IPS-NIHi11 (cell line): Measurements from ENCODE around the gene TAF4.

Experiments
- DNase-seq: peaks from one replicate; pipeline ENCODE4 v3.0.0; 2012; ENCODE audit warnings: mixed read lengths, low spot score

The TAF4 gene

DNA sequence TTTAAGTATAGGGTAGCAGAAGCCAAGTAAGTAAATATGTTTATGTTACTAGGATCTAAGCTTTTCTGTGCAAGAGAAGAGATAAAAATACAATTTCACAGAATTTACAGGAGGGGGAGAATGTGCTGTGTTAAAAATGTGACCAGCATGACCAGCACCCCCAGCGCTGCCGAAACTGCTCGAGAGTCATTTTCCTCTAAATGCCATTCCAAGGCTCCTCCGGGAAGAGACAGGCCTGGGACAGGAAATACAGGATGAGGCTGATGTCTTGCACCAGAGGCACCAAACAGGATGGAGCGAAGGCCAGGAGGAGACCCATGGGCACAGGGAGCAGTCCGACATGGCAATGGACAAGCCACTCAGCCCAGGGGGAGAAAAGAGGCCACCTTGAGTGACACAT is 21.1 kb downstream of the TAF4 start:
- no peak for DNase-seq

- DNase-seq: no peak
Observed at GRCh38 chr20:62043131-62043914, 22.4 kb downstream of the TAF4 start.

GRCh38 chr20:62042025-62042820 is 23.5 kb downstream of the TAF4 start:
- no peak for DNase-seq

GRCh38 chr20:62040933-62041332 is 24.7 kb downstream of the TAF4 start:
- DNase-seq: no peak

GRCh38 chr20:62040381-62040922 is 25.2 kb downstream of the TAF4 start:
- no peak for DNase-seq

- DNase-seq: no peak
Observed at GRCh38 chr20:62039738-62040137, 25.9 kb downstream of the TAF4 start.

GRCh38 chr20:62032609-62033368 is 32.9 kb downstream of the TAF4 start:
- no peak for DNase-seq

GRCh38 chr20:62031462-62032092 is 34.1 kb downstream of the TAF4 start:
- no peak for DNase-seq

DNA sequence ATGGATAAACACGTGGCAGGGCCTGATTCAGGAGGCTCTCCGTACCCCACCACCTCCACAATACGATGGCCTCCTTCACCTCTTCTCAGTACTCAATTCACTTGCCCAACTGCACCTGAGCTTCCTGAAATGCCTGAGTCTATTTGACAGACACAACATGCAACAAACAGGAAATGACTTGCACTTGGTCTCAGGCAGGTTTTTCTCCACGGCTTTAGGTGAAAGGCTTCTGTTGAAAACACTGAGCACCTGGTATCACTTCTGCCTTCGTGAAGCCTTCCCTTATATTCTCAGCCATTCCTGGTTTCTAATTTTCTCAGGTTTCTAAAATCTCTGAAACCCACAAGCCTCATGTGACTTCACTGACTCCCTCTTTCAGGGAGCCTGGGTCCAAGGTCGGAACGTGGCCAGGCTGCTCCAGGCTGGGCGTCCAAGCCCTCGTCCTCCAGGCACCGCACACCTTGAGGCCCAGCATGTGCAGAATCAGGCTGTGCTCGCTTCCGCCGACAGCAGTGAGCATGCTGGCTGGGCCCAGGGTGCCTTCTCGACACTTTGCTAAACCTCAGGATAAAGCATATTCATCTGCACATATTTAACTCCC is 34.7 kb downstream of the TAF4 start:
- DNase-seq: no peak

- no peak for DNase-seq
Observed at GRCh38 chr20:62030357-62030756, 35.3 kb downstream of the TAF4 start.

DNA sequence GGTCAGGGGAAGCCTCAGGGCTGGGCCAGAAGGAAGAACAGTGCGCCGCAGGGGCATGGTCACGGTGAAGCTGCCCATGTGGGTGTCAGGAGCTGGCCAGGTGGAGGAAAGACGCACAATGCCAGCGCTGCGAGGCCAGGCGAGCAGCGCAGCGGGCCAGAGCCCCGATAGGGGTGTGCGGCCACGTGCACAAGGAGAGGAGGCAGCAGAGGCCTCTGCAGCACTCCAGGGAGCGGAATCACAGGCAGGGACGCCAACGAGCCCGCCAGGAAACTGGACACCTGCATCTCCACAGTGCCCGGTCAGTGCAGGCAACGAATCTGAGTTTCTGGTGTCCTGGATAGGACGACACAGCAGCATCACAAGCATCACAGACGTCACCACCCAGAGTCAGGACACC is 35.7 kb downstream of the TAF4 start:
- no peak for DNase-seq

DNA sequence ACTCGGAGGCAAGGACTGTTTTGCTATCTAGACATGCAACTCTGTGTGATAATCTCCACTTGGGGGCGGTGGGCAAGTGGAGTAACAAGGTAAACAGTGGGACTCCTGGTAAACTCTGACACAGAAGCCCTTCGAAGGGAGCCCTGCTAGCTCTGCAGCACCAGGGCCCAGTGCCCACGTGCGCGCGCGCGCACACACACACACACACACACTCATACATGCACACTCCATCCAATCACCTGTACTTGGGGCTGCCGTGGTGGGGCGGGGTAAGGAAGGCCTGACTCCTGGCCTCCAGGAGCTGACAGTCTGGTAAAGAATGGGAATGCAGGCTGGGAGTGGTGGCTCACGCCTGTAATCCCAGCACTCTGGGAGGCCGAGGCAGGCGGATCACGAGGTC is 36.4 kb downstream of the TAF4 start:
- DNase-seq: no peak

GRCh38 chr20:62028384-62028783 is 37.3 kb downstream of the TAF4 start:
- DNase-seq: no peak

GRCh38 chr20:62027698-62028321 is 37.9 kb downstream of the TAF4 start:
- DNase-seq: no peak

DNA sequence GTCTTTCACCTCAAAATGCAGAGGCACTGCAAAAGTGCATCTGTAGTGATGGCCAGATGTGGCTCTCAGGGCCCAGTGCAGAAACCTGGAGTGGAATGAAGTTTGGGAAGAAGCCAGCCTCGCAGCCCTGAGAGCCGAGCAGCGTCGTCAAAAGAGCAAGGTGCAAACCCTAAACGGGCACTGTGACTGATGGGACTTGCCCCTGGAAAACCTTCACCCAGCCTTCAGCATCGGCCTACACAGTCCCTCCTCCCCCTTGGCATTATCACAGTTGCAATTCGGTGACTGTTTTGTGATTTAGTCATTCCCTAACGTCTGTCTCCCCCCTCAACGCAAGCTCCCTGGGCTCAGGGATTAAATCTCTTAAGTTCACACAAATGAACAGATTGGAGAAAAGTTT is 38.6 kb downstream of the TAF4 start:
- DNase-seq: no peak

GRCh38 chr20:62026564-62026856 is 39.2 kb downstream of the TAF4 start:
- DNase-seq: no peak

- no peak for DNase-seq
Observed at GRCh38 chr20:62025832-62026563, 39.7 kb downstream of the TAF4 start.

DNA sequence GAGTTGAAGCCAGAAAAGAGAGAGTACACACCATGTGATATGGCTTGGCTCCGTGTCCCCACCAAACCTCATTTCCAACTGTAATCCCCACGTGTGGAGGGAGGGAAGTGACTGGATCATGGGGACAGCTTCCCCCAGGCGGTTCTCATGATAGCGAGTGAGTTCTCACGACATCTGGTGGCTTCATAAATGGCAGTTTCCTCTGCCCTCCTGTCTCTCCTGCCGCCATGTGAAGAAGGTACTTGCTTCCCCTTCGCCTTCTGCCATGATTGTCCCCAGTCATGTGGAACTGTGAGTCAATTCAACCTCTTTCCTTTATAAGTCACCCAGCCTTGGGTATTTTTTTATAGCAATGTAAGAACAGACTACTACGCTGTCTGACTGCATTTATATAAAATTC is 40.3 kb downstream of the TAF4 start:
- no peak for DNase-seq

- no peak for DNase-seq
Observed at GRCh38 chr20:62023935-62024334, 41.7 kb downstream of the TAF4 start.

DNA sequence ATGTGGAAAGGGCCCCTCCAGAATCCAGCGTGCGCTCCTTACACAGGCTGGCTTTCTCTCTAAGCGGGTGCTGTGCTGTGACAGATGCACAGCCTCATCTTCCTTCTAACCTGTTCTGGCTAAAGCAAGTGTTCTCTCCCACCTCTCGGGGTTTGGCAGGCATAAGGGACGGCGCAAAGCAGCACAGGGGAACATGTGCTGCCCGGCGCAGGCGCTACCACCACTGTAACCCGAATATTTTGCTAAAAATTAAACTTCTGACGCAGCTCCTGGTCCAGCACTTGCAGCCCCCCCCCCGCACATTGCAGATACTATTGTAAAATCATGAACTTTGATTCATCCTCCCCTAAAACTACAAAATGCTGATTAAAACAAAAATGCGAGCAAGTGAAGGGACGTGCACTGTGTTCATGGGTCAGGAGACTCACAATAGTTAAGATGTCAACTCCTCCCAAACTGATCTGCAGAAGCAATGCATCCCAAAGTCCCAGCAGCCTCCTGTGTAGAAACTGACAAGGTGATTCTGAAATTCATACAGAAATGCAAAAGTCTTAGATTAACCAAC is 43.0 kb downstream of the TAF4 start:
- no peak for DNase-seq
